Duodenal mucosa (tissue), 2 donors: Measurements from ENCODE around the gene GSS.

Experiments used
- H3K27ac ChIP-seq: one replicate; pipeline ENCODE4 v1.7.0; 2013; ENCODE audit warnings: low read depth, low read length
- H3K27me3 ChIP-seq, 2 donors: one replicate each; pipeline ENCODE4 v1.7.0; 2013; ENCODE audit warnings: low read length in 2 of 2, control low read depth in 1 of 2; ENCODE audit not compliant: insufficient read depth in 2 of 2, control insufficient read depth in 1 of 2
- H3K36me3 ChIP-seq, 2 donors: one replicate each; pipeline ENCODE4 v1.7.0; 2013; ENCODE audit warnings: low read length in 2 of 2, control low read depth in 1 of 2; ENCODE audit not compliant: insufficient read depth in 2 of 2, control insufficient read depth in 1 of 2
- H3K4me1 ChIP-seq, 2 donors: one replicate each; pipeline ENCODE4 v1.7.0; 2013; ENCODE audit warnings: low read length in 2 of 2, control low read depth in 1 of 2; ENCODE audit not compliant: insufficient read depth in 2 of 2, control insufficient read depth in 1 of 2
- H3K4me3 ChIP-seq, 2 donors: one replicate each; pipeline ENCODE4 v1.7.0; 2013; ENCODE audit warnings: low read length in 2 of 2, low read depth in 1 of 2
- H3K9ac ChIP-seq, 2 donors: one replicate each; pipeline ENCODE4 v1.7.0; 2013; ENCODE audit warnings: low read length in 2 of 2, low read depth in 1 of 2
- H3K9me3 ChIP-seq, 2 donors: one replicate each; pipeline ENCODE4 v1.7.0; 2013; ENCODE audit warnings: low read length in 2 of 2, control low read depth in 1 of 2; ENCODE audit not compliant: control insufficient read depth in 1 of 2

The GSS gene

DNA sequence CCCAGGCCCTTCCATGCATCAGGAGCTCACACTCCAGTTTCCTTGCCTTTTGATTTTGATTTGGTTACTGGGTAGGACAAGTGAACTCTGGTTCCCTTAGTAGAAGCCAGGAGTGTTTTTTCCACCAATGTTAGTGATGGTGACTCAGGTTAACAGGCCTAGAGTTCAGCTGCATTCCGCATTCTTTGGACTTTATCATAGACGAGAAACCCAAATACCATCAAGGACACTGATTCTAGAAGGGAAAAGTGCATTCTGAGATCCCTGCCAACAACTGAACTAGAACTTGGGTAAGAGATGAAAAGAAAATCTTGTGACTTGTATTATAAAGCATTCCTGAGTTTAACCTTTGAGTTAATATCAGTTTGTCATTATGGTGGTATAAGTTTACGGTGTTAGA is 8.9 kb downstream of the GSS start:
- peaks cover 22 to 43% of the 10 kb centered on the region in 2 donors for H3K4me1 ChIP-seq
- H3K9ac ChIP-seq = peak overlapping the region in 1 of 2 donors; percentile 11
- H3K4me3 ChIP-seq = no peak overlapping the region
- no peaks in the 10 kb centered on the region for H3K27me3 ChIP-seq
- no peak overlapping the region for H3K27ac ChIP-seq
- no peaks in the 10 kb centered on the region for H3K9me3 ChIP-seq
- H3K36me3 ChIP-seq = peaks cover 21 to 39% of the 10 kb centered on the region in 2 donors

GRCh38 chr20:34945315-34946077 is 10.1 kb downstream of the GSS start:
- peak overlapping the region; percentile 38 to 40 for H3K4me3 ChIP-seq

GRCh38 chr20:34943808-34944567 is 11.6 kb downstream of the GSS start:
- no peak overlapping the region for H3K9ac ChIP-seq
- H3K9me3 ChIP-seq = no peaks in the 10 kb centered on the region
- H3K27ac ChIP-seq = no peak overlapping the region
- H3K4me1 ChIP-seq = peaks cover 19 to 28% of the 10 kb centered on the region in 2 donors
- H3K4me3 ChIP-seq = no peak overlapping the region
- H3K36me3 ChIP-seq = peaks cover 27 to 35% of the 10 kb centered on the region in 2 donors
- H3K27me3 ChIP-seq = no peaks in the 10 kb centered on the region

More at GRCh38 chr20:34945315-34946077, 10.1 kb downstream of the GSS start:
- H3K27ac ChIP-seq = peak overlapping the region; percentile 75
- H3K4me1 ChIP-seq = peaks cover 22 to 38% of the 10 kb centered on the region in 2 donors
- peak overlapping the region; percentile 11 to 38 for H3K9ac ChIP-seq
- H3K27me3 ChIP-seq = no peaks in the 10 kb centered on the region
- H3K9me3 ChIP-seq = no peaks in the 10 kb centered on the region
- peaks cover 25 to 41% of the 10 kb centered on the region in 2 donors for H3K36me3 ChIP-seq

- H3K4me1 ChIP-seq = peaks cover 25 to 30% of the 10 kb centered on the region in 2 donors
- H3K4me3 ChIP-seq = no peak overlapping the region
- H3K27me3 ChIP-seq = no peaks in the 10 kb centered on the region
- peaks cover 27 to 35% of the 10 kb centered on the region in 2 donors for H3K36me3 ChIP-seq
- no peak overlapping the region for H3K9ac ChIP-seq
- no peak overlapping the region for H3K27ac ChIP-seq
- H3K9me3 ChIP-seq = no peaks in the 10 kb centered on the region
These were observed 13.3 kb downstream of the GSS start for GRCh38 chr20:34942301-34942700.

- no peaks in the 10 kb centered on the region for H3K9me3 ChIP-seq
- H3K27ac ChIP-seq = no peak overlapping the region
- no peak overlapping the region for H3K4me3 ChIP-seq
- peaks cover 27 to 38% of the 10 kb centered on the region in 2 donors for H3K36me3 ChIP-seq
- no peaks in the 10 kb centered on the region for H3K27me3 ChIP-seq
- H3K9ac ChIP-seq = no peak overlapping the region
- H3K4me1 ChIP-seq = peaks cover 20 to 24% of the 10 kb centered on the region in 2 donors
These were observed 14.4 kb downstream of the GSS start for GRCh38 chr20:34941226-34941625.

DNA sequence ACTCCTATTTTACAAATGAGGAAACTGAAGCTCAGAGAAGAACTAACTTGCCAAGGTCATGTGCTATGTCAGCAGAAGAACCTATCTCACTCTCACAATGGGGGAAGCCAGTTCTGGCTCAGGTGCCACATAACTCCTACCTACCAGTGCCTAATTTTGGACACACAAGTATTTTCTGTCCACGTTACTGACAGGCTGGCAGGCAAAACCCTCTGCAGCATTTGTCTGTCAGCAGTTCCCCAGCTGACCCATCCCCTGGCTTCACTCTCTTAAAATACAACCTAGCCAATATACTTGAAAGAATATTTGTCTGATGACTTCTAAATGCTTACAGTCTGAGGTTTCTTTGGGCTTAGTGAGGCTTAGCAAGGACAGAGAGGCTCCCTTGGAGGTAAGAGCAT is 15.5 kb downstream of the GSS start:
- Histone ChIP-seq H3K36me3 (peaks cover 36 to 37% of the 10 kb centered on the region in 2 donors), H3K27ac (no peak overlapping the region), H3K4me1 (peaks cover 10 to 14% of the 10 kb centered on the region in 2 donors)

DNA sequence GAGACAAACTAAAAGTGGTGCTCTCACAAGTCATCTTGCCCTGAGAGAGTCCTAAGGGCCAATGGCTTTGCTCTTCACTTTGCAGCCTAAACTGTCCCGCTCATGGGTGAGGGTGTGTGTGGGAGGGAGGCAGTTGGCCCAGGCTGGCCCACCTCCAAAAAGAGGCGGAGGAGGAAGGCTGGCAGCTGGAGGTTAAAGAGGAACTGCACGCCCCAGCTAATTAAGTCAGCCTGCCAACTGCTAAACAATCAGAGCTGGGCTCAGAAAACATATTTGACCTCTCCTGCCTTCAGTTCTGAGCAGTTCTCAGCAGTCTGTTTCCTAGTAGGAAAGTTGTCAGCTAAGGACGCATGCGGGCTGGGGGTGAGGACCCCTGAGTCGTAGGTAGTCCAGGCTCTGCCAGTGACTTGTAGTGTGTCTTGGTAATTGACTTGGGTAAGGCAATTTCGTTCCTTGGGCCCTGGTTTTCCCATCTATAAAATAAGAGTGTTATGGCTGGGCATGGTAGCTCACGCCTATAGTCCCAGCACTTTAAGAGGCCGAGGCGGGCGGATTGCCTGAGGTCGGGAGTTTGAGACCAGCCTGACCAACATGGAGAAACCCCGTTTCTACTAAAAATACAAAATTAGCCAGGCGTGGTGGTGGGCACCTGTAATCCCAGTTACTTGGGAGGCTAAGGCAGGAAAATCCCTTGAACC is 17.0 kb downstream of the GSS start:
- H3K27me3 ChIP-seq = no peaks in the 10 kb centered on the region
- peaks cover 27 to 30% of the 10 kb centered on the region in 2 donors for H3K36me3 ChIP-seq
- no peak overlapping the region for H3K27ac ChIP-seq
- H3K9me3 ChIP-seq = no peaks in the 10 kb centered on the region
- no peak overlapping the region for H3K4me3 ChIP-seq
- peaks cover 10 to 14% of the 10 kb centered on the region in 2 donors for H3K4me1 ChIP-seq
- peak overlapping the region in 1 of 2 donors; percentile 38 for H3K9ac ChIP-seq

More for the DNA sequence above, 15.5 kb downstream of the GSS start:
- Histone ChIP-seq H3K27me3 (no peaks in the 10 kb centered on the region), H3K9ac (no peak overlapping the region), H3K4me3 (no peak overlapping the region), H3K9me3 (no peaks in the 10 kb centered on the region)

DNA sequence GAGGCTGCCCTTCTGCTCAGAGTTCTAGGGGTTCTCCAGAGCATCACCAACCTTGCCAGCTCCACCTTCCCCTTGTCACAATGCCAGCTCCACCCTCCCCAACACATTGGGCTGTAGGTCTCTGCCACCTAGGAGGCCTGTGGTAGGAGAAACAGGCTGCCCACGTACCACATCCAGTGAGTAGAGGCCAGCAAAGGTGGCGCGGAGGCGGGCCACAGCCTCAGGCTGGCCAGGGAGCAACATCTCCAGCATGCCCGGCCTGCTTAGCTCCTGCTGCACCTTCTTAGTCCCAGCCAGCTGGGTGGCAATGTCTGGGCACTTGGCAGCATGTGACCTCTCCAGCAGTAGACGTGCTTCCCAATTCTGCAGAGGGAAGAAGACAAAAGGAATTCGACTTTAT is 23.8 kb downstream of the GSS start:
- H3K36me3 ChIP-seq = peaks cover 51 to 69% of the 10 kb centered on the region in 2 donors
- H3K4me3 ChIP-seq = no peak overlapping the region
- no peaks in the 10 kb centered on the region for H3K9me3 ChIP-seq
- no peak overlapping the region for H3K9ac ChIP-seq
- no peaks in the 10 kb centered on the region for H3K4me1 ChIP-seq
- H3K27ac ChIP-seq = no peak overlapping the region
- H3K27me3 ChIP-seq = no peaks in the 10 kb centered on the region

GRCh38 chr20:34928411-34928810 is 27.2 kb downstream of the GSS start:
- H3K9ac ChIP-seq = no peak overlapping the region
- H3K27ac ChIP-seq = no peak overlapping the region
- peaks cover 68 to 91% of the 10 kb centered on the region in 2 donors for H3K36me3 ChIP-seq
- no peaks in the 10 kb centered on the region for H3K4me1 ChIP-seq
- no peaks in the 10 kb centered on the region for H3K9me3 ChIP-seq
- no peaks in the 10 kb centered on the region for H3K27me3 ChIP-seq
- H3K4me3 ChIP-seq = no peak overlapping the region
